ENCODE data around the gene GNB5.

GRCh38 chr15:52178765-52179164, 12.4 kb downstream of the GNB5 start:
- no peak for TF ChIP-seq GATA2 (IDR thresholded peaks at IDR 0.05; ENCODE audit: low read depth, low read length)
- no peak for TF ChIP-seq GATA3 (IDR thresholded peaks at IDR 0.05; ENCODE audit: low read depth, low read length)

Measured in SH-SY5Y (cell line).